GM12873 (cell line): ENCODE measurements around the gene INPP4B.

ENCODE experiments used
- CTCF ChIP-seq: IDR thresholded peaks from 2 replicates; pipeline ENCODE4 v1.5.1; 2012; ENCODE audit warnings: low read depth, mild to moderate bottlenecking, moderate library complexity, low read length, control low read depth; ENCODE audit not compliant: insufficient read depth; ENCODE audit errors: missing control alignments

INPP4B gene

GRCh38 chr4:142554412-142554811, 291.7 kb downstream of the INPP4B start:
- no peak for TF ChIP-seq CTCF

- no peak for TF ChIP-seq CTCF
These were observed 294.4 kb downstream of the INPP4B start for GRCh38 chr4:142551517-142552305.

GRCh38 chr4:142550965-142551364, 295.1 kb downstream of the INPP4B start:
- TF ChIP-seq CTCF: no peak

- no peak for TF ChIP-seq CTCF
These were observed 296.2 kb downstream of the INPP4B start for GRCh38 chr4:142549726-142550463.

- no peak for TF ChIP-seq CTCF
These were observed 296.9 kb downstream of the INPP4B start for GRCh38 chr4:142549248-142549647.

- TF ChIP-seq CTCF: no peak
These were observed 297.6 kb downstream of the INPP4B start for GRCh38 chr4:142548491-142548890.

GRCh38 chr4:142547974-142548373, 298.1 kb downstream of the INPP4B start:
- TF ChIP-seq CTCF: no peak
